Epithelial cell of esophagus (primary cell): ENCODE measurements around the gene ALG9.

Experiments used
- DNase-seq: peaks from one replicate; pipeline ENCODE4 v3.0.0; 2010; ENCODE audit warnings: low read depth
- H3K4me3 ChIP-seq: 2 replicates; pipeline ENCODE4 v1.5.1; 2011; ENCODE audit warnings: mild to moderate bottlenecking, low read length, control low read depth
- CTCF ChIP-seq: IDR thresholded peaks from 2 replicates; pipeline ENCODE4 v1.5.1; 2011; ENCODE audit warnings: low read depth, mild to moderate bottlenecking, low read length, control low read depth, inconsistent platforms; ENCODE audit not compliant: insufficient read depth; ENCODE audit errors: missing control alignments

ALG9 gene

GRCh38 chr11:111814106-111814505, 57.3 kb downstream of the ALG9 start:
- H3K4me3 ChIP-seq = no peak overlapping the region
- DNase-seq = no peak
- no peak for TF ChIP-seq CTCF

- no peak for DNase-seq
- H3K4me3 ChIP-seq = no peak overlapping the region
- no peak for TF ChIP-seq CTCF
Measured at GRCh38 chr11:111812211-111812610, 59.2 kb downstream of the ALG9 start.

GRCh38 chr11:111811445-111811844, 59.9 kb downstream of the ALG9 start:
- no peak for TF ChIP-seq CTCF
- DNase-seq = no peak
- no peak overlapping the region for H3K4me3 ChIP-seq

- no peak for DNase-seq
Measured at GRCh38 chr11:111808834-111809233, 62.5 kb downstream of the ALG9 start.

GRCh38 chr11:111808063-111808588, 63.3 kb downstream of the ALG9 start:
- H3K4me3 ChIP-seq = no peak overlapping the region
- no peak for DNase-seq
- TF ChIP-seq CTCF = no peak

More at GRCh38 chr11:111808834-111809233, 62.5 kb downstream of the ALG9 start:
- no peak for TF ChIP-seq CTCF
- H3K4me3 ChIP-seq = no peak overlapping the region

- no peak overlapping the region for H3K4me3 ChIP-seq
- no peak for DNase-seq
- no peak for TF ChIP-seq CTCF
Measured at GRCh38 chr11:111807076-111807475, 64.3 kb downstream of the ALG9 start.

- peak; percentile 85 for DNase-seq
- TF ChIP-seq CTCF = no peak
- H3K4me3 ChIP-seq = no peak overlapping the region
Measured at GRCh38 chr11:111801135-111801534, 70.2 kb downstream of the ALG9 start.
